Measurements from ENCODE around the gene DNM1. TPM values are rescaled to one million over a fixed set of nuclear protein-coding genes. Genes with fewer than 3 reads are reported as not detected.
"Not testable (repeated sequence)": the region's sequence is repeated elsewhere in the genome, so short reads cannot be mapped to it uniquely, and the experiment has no call there.

Gene DNM1
- total RNA-seq, 2 experiments from 2014 or later = 0.50 to 0.72 TPM

DNA sequence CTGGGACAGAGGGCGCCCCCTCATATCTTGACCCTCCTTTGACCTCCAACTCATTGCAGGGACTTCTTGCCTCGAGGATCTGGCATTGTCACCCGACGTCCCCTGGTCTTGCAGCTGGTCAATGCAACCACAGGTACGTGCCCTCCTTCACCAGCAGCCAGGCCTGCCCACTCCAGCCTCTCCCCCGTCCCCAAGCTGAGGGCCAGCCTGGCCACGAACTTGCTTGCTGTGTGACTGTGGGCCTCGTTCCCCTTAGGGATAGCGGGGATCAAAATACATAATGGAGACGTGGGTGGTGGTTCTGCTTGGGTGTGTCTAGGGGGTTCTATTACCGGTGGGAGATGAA lies 15.0 kb downstream of the DNM1 start:
- Mint-ChIP-seq H3K27ac (peak overlapping the region; percentile 74), H3K4me3 (peak overlapping the region; percentile 71)
- CTCF ChIA-PET = interaction anchor here (0.8 to 1.7 kb wide), 5 partner anchors 11 to 101 kb away, joined by 3 to 6 read pairs (median 4); partner anchors contain the start of genes GOLGA2 and SWI5

DNA sequence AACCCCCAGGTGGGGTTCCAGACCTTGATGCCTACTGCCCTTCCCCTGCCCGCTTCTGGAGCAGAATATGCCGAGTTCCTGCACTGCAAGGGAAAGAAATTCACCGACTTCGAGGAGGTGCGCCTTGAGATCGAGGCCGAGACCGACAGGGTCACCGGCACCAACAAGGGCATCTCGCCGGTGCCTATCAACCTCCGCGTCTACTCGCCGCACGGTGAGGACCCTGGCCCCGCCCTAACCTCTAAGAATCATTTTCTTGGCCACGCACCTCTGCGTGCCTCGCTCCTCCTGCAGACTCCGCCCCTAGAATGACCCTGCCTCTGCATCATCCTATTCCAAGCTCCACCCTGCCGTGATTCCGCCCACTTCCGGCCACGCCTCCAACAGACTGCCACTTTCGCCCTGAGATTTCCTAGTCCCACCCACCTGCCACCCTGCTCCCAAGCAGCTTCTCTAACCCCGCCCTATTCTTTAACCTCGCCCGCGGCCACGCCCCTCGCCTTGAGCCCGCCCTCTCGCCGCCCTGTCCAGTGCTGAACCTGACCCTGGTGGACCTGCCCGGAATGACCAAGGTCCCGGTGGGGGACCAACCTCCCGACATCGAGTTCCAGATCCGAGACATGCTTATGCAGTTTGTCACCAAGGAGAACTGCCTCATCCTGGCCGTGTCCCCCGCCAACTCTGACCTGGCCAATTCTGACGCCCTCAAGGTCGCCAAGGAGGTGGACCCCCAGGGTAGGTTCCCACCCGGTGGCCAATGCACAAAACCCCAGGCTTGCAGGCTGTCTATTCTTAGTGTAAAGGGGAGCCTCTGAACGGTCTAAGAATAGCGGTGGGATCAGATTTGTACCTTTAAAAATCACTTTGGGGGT lies 15.6 kb downstream of the DNM1 start:
- H3K36me3 Mint-ChIP-seq (ENCODE audit: low read depth) = no peaks in the 10 kb centered on the region
- ChIA-PET POLR2A (no interaction called here), CTCF (interaction anchor here (0.8 to 1.7 kb wide), 4 partner anchors 12 to 101 kb away, joined by 3 to 6 read pairs (median 4); partner anchors contain the start of genes GOLGA2 and SWI5)
- peaks cover 11% of the 10 kb centered on the region for H3K4me1 Mint-ChIP-seq
- peak overlapping the region; percentile 74 for H3K27ac Mint-ChIP-seq
- ATAC-seq (peak; percentile 98), DNase-seq (peak; percentile 97)
- no peaks in the 10 kb centered on the region for H3K9me3 Mint-ChIP-seq (ENCODE audit: low read depth)
- no peaks in the 10 kb centered on the region for H3K27me3 Mint-ChIP-seq
- intact Hi-C loops (cut with DNase I, micrococcal nuclease) = loop anchor here (1.0 kb wide), 10 partner anchors 15 to 238 kb away; partner anchors contain the start of genes DNM1 (in 2 of the 2), BBLN (in 1 of the 2), COQ4 (in 1 of the 2) and GOLGA2 (in 1 of the 2)
- H3K4me3 Mint-ChIP-seq = peak overlapping the region; percentile 71

More for the DNA sequence above, 15.0 kb downstream of the DNM1 start:
- no peak for DNase-seq
- ATAC-seq = no peak
- intact Hi-C loops (cut with DNase I, micrococcal nuclease) = loop anchor here (1.0 kb wide), 10 partner anchors 15 to 238 kb away; partner anchors contain the start of genes DNM1 (in 2 of the 2), BBLN (in 1 of the 2), COQ4 (in 1 of the 2) and GOLGA2 (in 1 of the 2)
- Mint-ChIP-seq H3K27me3 (no peaks in the 10 kb centered on the region), H3K9me3 (ENCODE audit: low read depth) (no peaks in the 10 kb centered on the region), H3K4me1 (peaks cover 11% of the 10 kb centered on the region), H3K36me3 (ENCODE audit: low read depth) (no peaks in the 10 kb centered on the region)
- POLR2A ChIA-PET = no interaction called here

DNA sequence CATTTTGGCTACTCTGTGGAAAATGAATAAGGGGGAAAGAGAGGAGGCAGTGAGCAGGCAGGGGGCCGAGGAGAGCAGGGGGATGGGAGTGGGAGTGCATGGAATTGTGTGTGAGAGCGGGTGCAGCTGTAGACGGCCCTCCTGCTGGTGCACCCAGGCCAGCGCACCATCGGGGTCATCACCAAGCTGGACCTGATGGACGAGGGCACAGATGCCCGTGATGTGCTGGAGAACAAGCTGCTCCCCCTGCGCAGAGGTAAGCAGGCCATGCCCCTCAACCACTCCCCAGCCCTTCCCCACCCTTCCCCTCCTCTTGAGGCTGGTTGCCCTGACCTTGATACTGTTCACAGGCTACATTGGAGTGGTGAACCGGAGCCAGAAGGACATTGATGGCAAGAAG lies 16.7 kb downstream of the DNM1 start:
- peaks cover 11% of the 10 kb centered on the region for H3K4me1 Mint-ChIP-seq
- intact Hi-C loops (cut with DNase I, micrococcal nuclease) = no loop called here
- no peaks in the 10 kb centered on the region for H3K36me3 Mint-ChIP-seq (ENCODE audit: low read depth)
- ATAC-seq (no peak), DNase-seq (no peak)
- H3K27me3 Mint-ChIP-seq = no peaks in the 10 kb centered on the region
- H3K4me3 Mint-ChIP-seq = no peak overlapping the region
- no peak overlapping the region for H3K27ac Mint-ChIP-seq
- ChIA-PET CTCF (interaction anchor here (1.7 kb wide), 1 partner anchor 13 kb away, joined by 6 read pairs; no protein-coding TSS in a partner anchor), POLR2A (no interaction called here)
- no peaks in the 10 kb centered on the region for H3K9me3 Mint-ChIP-seq (ENCODE audit: low read depth)

DNA sequence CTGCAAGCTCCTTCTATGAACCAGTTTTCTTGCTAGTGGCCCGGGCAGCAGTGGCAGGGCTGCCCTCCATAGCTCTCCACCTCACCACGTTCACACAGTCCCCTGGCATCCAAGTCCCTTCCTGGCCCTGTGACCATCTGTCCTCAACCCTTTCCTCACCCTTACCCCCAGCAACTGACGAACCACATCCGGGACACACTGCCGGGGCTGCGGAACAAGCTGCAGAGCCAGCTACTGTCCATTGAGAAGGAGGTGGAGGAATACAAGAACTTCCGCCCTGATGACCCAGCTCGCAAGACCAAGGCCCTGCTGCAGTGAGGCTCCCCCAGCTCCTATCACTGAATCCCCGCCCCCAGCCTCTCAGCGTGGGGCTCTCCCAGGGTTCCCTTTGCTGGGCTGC lies 18.8 kb downstream of the DNM1 start:
- Mint-ChIP-seq H3K36me3 (ENCODE audit: low read depth) (no peaks in the 10 kb centered on the region), H3K9me3 (ENCODE audit: low read depth) (no peaks in the 10 kb centered on the region), H3K27ac (no peak overlapping the region), H3K4me1 (peaks cover 11% of the 10 kb centered on the region), H3K4me3 (no peak overlapping the region), H3K27me3 (no peaks in the 10 kb centered on the region)
- intact Hi-C loops (cut with DNase I, micrococcal nuclease) = no loop called here
- CTCF ChIA-PET = interaction anchor here (0.6 kb wide), 1 partner anchor 16 kb away, joined by 4 read pairs; no protein-coding TSS in a partner anchor
- POLR2A ChIA-PET = no interaction called here
- DNase-seq = no peak
- no peak for ATAC-seq

DNA sequence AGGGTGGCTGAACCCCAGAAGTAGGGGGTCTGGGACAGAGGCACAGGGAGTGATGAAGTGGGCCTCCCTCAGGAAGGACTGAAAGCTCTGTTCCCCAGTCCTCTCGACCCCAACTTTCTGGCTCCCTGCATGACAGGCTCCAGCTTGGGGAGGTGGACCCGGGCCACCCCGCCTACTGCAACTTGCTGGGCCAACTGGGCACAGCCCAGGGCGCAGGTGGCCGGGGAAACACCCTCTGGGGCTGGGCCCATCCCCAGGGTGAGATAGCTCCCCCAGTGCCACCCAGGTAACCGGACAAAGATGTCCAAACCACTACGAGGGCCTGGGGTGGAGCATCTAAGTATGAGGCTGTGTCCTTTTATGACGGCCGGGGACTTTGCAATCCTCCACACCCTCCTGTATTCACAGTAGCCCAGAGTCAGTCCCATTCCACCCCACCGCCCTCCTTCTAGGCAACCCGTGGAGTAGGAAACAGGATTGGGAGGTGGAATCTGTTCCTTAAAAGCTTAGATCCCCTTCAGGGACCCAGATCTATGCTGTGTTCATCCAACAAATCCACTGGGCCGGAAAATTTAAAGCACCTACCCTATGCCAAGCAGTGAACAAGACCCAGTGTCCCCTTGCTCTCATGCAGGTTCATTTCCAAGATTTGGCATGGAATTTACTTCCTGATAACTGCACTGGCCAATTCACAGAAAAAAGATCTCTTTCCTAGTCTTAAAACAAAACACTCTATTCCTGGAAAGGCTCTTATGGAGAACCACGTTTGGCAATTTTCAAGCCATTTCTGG lies 19.9 kb downstream of the DNM1 start:
- ChIA-PET CTCF (no interaction called here), POLR2A (no interaction called here)
- ATAC-seq (no peak), DNase-seq (no peak)
- H3K4me3 Mint-ChIP-seq = no peak overlapping the region
- H3K27me3 Mint-ChIP-seq = no peaks in the 10 kb centered on the region
- H3K9me3 Mint-ChIP-seq (ENCODE audit: low read depth) = no peaks in the 10 kb centered on the region
- intact Hi-C loops (cut with DNase I, micrococcal nuclease) = no loop called here
- no peak overlapping the region for H3K27ac Mint-ChIP-seq
- H3K36me3 Mint-ChIP-seq (ENCODE audit: low read depth) = no peaks in the 10 kb centered on the region
- H3K4me1 Mint-ChIP-seq = peaks cover 11% of the 10 kb centered on the region

DNA sequence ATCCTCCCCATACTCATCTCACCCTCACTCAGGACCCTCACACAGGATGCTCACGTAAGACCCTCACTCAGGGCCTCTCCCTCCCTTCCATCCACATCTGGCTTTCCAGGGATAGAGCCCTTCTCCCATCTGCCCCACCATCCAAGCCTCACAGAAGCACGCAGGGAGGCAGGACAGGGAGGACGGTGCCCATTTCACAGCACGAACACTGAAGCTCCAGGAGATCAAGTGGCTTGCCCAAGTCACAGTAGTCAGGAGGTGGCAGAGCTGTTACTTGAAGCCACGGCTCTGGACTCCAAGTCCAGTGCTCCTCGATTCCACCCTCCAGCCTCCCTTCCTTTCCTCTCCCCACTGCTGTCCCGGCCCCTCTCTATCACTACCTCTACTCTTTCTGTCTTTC lies 21.7 kb downstream of the DNM1 start:
- ATAC-seq = no peak
- intact Hi-C loops (cut with DNase I, micrococcal nuclease) = no loop called here

DNA sequence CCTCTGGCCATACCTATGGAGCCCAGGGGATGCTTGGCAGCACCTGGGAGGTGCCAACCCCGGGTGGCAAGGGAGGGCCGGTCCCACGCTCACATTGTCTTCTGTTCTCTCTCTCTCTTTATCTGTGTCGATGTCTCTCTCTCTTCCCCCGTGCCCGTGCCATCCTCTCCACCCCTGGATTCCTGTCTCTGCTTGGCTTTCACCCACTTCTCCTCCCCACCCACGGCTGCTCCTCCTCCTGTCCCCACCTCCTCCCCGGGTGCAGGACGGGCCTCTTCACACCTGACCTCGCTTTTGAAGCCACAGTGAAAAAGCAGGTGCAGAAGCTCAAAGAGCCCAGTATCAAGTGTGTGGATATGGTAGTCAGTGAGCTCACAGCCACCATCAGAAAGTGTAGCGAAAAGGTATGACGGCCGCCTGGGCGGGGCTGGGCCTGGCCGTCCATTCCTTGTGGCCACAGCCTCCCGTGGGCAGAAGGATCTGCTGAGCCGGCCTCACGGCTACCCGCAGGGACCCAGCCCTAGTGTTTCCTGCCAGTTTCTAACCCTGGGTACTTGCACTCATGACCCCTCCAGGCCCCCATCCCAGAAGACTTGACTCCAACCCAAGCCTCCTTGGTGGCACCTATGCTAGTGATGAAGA lies 22.7 kb downstream of the DNM1 start:
- H3K4me3 Mint-ChIP-seq = no peak overlapping the region
- H3K27me3 Mint-ChIP-seq = no peaks in the 10 kb centered on the region
- no peaks in the 10 kb centered on the region for H3K9me3 Mint-ChIP-seq (ENCODE audit: low read depth)
- H3K4me1 Mint-ChIP-seq = no peaks in the 10 kb centered on the region
- intact Hi-C loops (cut with DNase I, micrococcal nuclease) = no loop called here
- ChIA-PET CTCF (no interaction called here), POLR2A (interaction anchor here (0.5 kb wide), 1 partner anchor 324 kb away, joined by 4 read pairs; no protein-coding TSS in a partner anchor)
- no peak overlapping the region for H3K27ac Mint-ChIP-seq
- ATAC-seq (no peak), DNase-seq (no peak)
- H3K36me3 Mint-ChIP-seq (ENCODE audit: low read depth) = no peaks in the 10 kb centered on the region

More for the DNA sequence above, 21.7 kb downstream of the DNM1 start:
- DNase-seq = no peak
- Mint-ChIP-seq H3K4me1 (no peaks in the 10 kb centered on the region), H3K36me3 (ENCODE audit: low read depth) (no peaks in the 10 kb centered on the region), H3K4me3 (no peak overlapping the region), H3K27me3 (no peaks in the 10 kb centered on the region), H3K27ac (no peak overlapping the region), H3K9me3 (ENCODE audit: low read depth) (no peaks in the 10 kb centered on the region)
- ChIA-PET POLR2A (no interaction called here), CTCF (no interaction called here)

DNA sequence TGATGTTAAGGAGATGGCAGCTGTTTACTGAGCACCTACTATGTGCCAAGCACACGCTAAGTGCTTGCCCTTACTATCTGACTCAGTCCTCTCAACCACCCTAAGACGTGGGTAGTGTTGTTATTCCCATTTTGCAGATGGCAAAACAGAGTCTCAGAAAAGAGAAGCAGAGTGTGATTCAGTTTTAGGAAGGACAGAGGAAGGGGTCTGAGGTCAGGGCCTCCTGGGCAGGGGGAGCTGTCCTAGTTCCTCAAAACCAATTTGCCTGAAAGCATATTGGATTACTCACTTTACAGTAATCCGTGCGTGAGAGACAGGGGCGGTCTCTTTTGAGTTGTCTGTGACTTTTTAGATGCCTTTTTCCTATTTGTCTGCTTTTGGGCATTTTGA lies 23.2 kb downstream of the DNM1 start:
- ATAC-seq = no peak
- no peaks in the 10 kb centered on the region for H3K9me3 Mint-ChIP-seq (ENCODE audit: low read depth)
- DNase-seq = no peak
- intact Hi-C loops (cut with DNase I, micrococcal nuclease) = no loop called here
- no peak overlapping the region for H3K27ac Mint-ChIP-seq
- H3K4me3 Mint-ChIP-seq = no peak overlapping the region
- H3K4me1 Mint-ChIP-seq = no peaks in the 10 kb centered on the region
- POLR2A ChIA-PET = interaction anchor here (0.5 kb wide), 1 partner anchor 323 kb away, joined by 4 read pairs; no protein-coding TSS in a partner anchor
- CTCF ChIA-PET = no interaction called here
- no peaks in the 10 kb centered on the region for H3K36me3 Mint-ChIP-seq (ENCODE audit: low read depth)
- no peaks in the 10 kb centered on the region for H3K27me3 Mint-ChIP-seq

DNA sequence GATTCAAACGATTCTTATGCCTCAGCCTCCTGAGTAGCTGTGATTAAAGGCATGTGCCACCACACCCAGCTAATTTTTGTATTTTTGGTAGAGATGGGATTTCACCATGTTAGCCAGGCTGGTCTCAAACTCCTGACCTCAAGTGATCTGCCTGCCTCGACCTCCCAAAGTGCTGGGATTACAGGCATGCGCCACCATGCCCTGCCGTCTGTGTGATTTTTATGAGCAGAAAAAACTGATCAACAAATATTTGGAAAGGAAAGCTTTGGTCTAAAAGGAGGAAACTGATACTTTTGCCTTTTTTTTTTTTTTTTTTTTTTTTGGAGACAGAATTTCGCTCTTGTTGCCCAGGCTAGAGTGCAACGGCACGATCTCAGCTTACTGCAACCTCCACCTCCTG lies 27.7 kb downstream of the DNM1 start:
- ChIA-PET POLR2A (interaction anchor here (0.6 kb wide), 2 partner anchors 163 to 311 kb away, joined by 3 to 6 read pairs; no protein-coding TSS in a partner anchor), CTCF (interaction anchor here (0.6 kb wide), 1 partner anchor 848 kb away, joined by 3 read pairs; no protein-coding TSS in a partner anchor)
- H3K4me3 Mint-ChIP-seq; H3K27me3 Mint-ChIP-seq; H3K4me1 Mint-ChIP-seq; intact Hi-C loops (cut with DNase I, micrococcal nuclease); DNase-seq; H3K9me3 Mint-ChIP-seq (ENCODE audit: low read depth); H3K36me3 Mint-ChIP-seq (ENCODE audit: low read depth); H3K27ac Mint-ChIP-seq; ATAC-seq: not testable (repeated sequence)

DNA sequence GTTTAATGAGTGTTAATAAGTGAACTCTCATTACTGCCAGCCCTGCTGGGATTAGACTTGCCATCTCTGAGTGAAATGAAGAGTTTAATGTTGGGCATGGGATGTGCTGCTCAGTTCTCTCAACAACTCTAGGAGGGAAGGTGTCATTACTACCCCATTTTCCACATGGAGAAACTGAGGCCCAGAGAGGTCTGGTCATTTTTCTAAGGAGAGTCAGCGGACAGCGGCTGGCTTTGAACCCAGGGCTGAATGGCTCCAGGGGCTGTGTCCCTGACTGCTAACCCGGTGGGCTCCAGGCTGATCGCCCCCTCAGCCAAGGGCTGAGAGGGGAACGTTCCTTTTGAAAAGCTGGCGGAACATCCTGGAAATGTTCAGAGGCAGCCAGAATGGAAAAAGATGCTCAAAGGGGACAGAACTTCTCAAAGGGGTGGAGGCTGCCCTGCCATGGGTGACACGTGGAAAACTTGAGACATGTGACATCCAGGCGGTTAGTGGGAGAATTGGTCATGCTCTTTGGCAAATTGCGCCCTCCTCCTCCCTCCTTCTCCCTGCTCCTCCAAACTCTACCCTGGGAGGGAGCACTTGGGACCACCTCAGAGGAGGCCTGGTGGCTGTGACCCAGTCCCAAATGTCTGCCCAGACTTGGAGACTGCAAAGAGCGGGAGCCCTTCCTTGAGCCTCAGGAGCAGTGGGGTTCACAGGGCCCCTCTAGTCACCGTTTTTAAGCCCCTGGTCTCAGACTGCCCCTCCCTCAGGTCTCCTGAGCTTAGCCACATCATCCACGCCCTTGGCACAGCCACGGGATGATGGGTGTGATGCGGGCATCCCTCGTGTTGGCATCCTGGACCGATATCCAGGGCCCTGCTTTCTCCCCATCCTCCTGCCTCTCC lies 28.7 kb downstream of the DNM1 start:
- intact Hi-C loops (cut with DNase I, micrococcal nuclease) = no loop called here
- H3K27me3 Mint-ChIP-seq = no peaks in the 10 kb centered on the region
- H3K4me3 Mint-ChIP-seq = no peak overlapping the region
- no peak overlapping the region for H3K27ac Mint-ChIP-seq
- ChIA-PET CTCF (interaction anchor here (0.6 kb wide), 1 partner anchor 847 kb away, joined by 3 read pairs; no protein-coding TSS in a partner anchor), POLR2A (interaction anchor here (0.6 kb wide), 1 partner anchor 162 kb away, joined by 3 read pairs; no protein-coding TSS in a partner anchor)
- H3K36me3 Mint-ChIP-seq (ENCODE audit: low read depth) = no peaks in the 10 kb centered on the region
- H3K4me1 Mint-ChIP-seq = no peaks in the 10 kb centered on the region
- H3K9me3 Mint-ChIP-seq (ENCODE audit: low read depth) = no peaks in the 10 kb centered on the region
- DNase-seq (peak; percentile 36), ATAC-seq (peak; percentile 55)
